B cell (primary cell): ENCODE measurements around the gene P2RY10. TPM values are rescaled to one million over a fixed set of nuclear protein-coding genes. Genes with fewer than 3 reads are reported as not detected.

Source experiments
- ATAC-seq: fragments of 200-7000 bp; cut with Tn5 transposase; one replicate; pipeline ENCODE4 v1.10.0; 2021; ENCODE audit warnings: low read depth, mild to moderate bottlenecking, moderate number of reproducible peaks, moderate library complexity
- CTCF ChIA-PET: fragments of 350-600 bp; sonication (Branson Sonifier 250); formaldehyde crosslinking; loops from one replicate; lab custom pipeline; 2021; ENCODE audit warnings: antibody characterized with exemption, inconsistent platforms; lab: Charles Lee
- POLR2A ChIA-PET: fragments of 350-600 bp; sonication (Branson Sonifier 250); formaldehyde crosslinking; loops from one replicate; lab custom pipeline; 2021; ENCODE audit warnings: antibody characterized with exemption; lab: Charles Lee
- DNase-seq: peaks from one replicate; pipeline ENCODE4 v3.0.0; 2013
- H2AFZ ChIP-seq: 2 replicates; pipeline ENCODE4 v1.6.1; 2012; ENCODE audit warnings: mild to moderate bottlenecking, low read depth, low read length; ENCODE audit not compliant: insufficient read depth, poor library complexity, severe bottlenecking
- H3K27ac ChIP-seq, 2 donors: 1 replicate in 1 of 2; 2 replicates in 1 of 2; pipeline ENCODE4 v1.5.1; 2012 to 2013; ENCODE audit warnings: low read length in 2 of 2, mild to moderate bottlenecking in 2 of 2, moderate library complexity in 1 of 2
- H3K27me3 ChIP-seq, 4 experiments: fragments of 200-600 bp in 1 of 4; sonication (generic) in 1 of 4; replicated peaks in 1 of 4; 1 replicate in 2 of 4; 2 replicates in 2 of 4; pipeline versions ENCODE4 v1.6.1 to v1.7.0; 2013 to 2016; ENCODE audit warnings: low read length in 3 of 4, mild to moderate bottlenecking in 2 of 4, mixed read lengths in 1 of 4, moderate library complexity in 1 of 4; ENCODE audit not compliant: insufficient read depth in 4 of 4, control insufficient read depth in 3 of 4; ENCODE audit errors: control extremely low read depth in 1 of 4
- H3K36me3 ChIP-seq, 2 experiments: replicated peaks in 1 of 2; 1 replicate in 1 of 2; 2 replicates in 1 of 2; pipeline versions ENCODE4 v1.6.1 to v1.7.1; 2013; ENCODE audit warnings: low read length in 1 of 2; ENCODE audit not compliant: insufficient read depth in 2 of 2, control insufficient read depth in 1 of 2; ENCODE audit errors: control extremely low read depth in 1 of 2, extremely low read depth in 1 of 2
- H3K4me1 ChIP-seq, 2 donors: fragments of 200-600 bp in 1 of 2; sonication (generic) in 1 of 2; 1 replicate in 1 of 2; 2 replicates in 1 of 2; pipeline versions ENCODE4 v1.5.1 to v1.6.1; 2013 to 2017; ENCODE audit warnings: low read length in 2 of 2; ENCODE audit not compliant: control insufficient read depth in 2 of 2, insufficient read depth in 2 of 2
- H3K4me2 ChIP-seq: replicated peaks from 2 replicates; pipeline ENCODE3; 2012; ENCODE audit warnings: mild to moderate bottlenecking, low read depth, low read length; ENCODE audit not compliant: poor library complexity, severe bottlenecking
- H3K4me3 ChIP-seq, 5 experiments: fragments of 200-600 bp in 1 of 5; sonication (generic) in 1 of 5; 1 replicate in 3 of 5; 2 replicates in 2 of 5; pipeline versions ENCODE4 v1.5.1 to v1.7.0; 2011 to 2016; ENCODE audit warnings: low read length in 4 of 5, mild to moderate bottlenecking in 4 of 5, low read depth in 2 of 5, control low read depth in 1 of 5, moderate library complexity in 1 of 5; ENCODE audit not compliant: insufficient read depth in 1 of 5; ENCODE audit errors: control extremely low read depth in 1 of 5, extremely low read depth in 1 of 5
- H3K79me2 ChIP-seq: fragments of 200-600 bp; sonication (generic); one replicate; pipeline ENCODE4 v1.6.0; 2016; ENCODE audit warnings: low read length; ENCODE audit not compliant: control insufficient read depth, insufficient read depth
- H3K9ac ChIP-seq: fragments of 200-600 bp; sonication (generic); 2 replicates; pipeline ENCODE4 v1.6.1; 2017; ENCODE audit warnings: mild to moderate bottlenecking, low read length, moderate library complexity
- H3K9me3 ChIP-seq, 3 donors: one replicate each; pipeline versions ENCODE4 v1.6.1 to v1.7.1; 2013; ENCODE audit warnings: low read length in 2 of 3; ENCODE audit not compliant: control insufficient read depth in 2 of 3, insufficient read depth in 1 of 3; ENCODE audit errors: control extremely low read depth in 1 of 3
- H4K20me1 ChIP-seq: 2 replicates; pipeline ENCODE4 v1.6.0; 2012; ENCODE audit warnings: mild to moderate bottlenecking, low read length; ENCODE audit not compliant: insufficient read depth, control insufficient read depth, poor library complexity, severe bottlenecking
- H3K27ac Mint-ChIP-seq: one replicate; pipeline ENCODE4 v1.8.0; 2021; ENCODE audit warnings: mixed read lengths
- H3K27me3 Mint-ChIP-seq: one replicate; pipeline ENCODE4 v1.8.0; 2021; ENCODE audit warnings: mixed read lengths
- H3K4me1 Mint-ChIP-seq: one replicate; pipeline ENCODE4 v1.8.0; 2021; ENCODE audit warnings: mixed read lengths
- H3K4me3 Mint-ChIP-seq: one replicate; pipeline ENCODE4 v1.8.0; 2021; ENCODE audit warnings: mixed read lengths
- H3K9me3 Mint-ChIP-seq: one replicate; pipeline ENCODE4 v1.8.0; 2022; ENCODE audit warnings: mixed read lengths; ENCODE audit not compliant: insufficient read depth
- CTCF ChIP-seq: fragments of 200-600 bp; IDR thresholded peaks from one replicate; pipeline ENCODE4 v1.8.0; 2022; ENCODE audit warnings: antibody characterized with exemption, mild to moderate bottlenecking
- EZH2 ChIP-seq: IDR thresholded peaks from 2 replicates; pipeline ENCODE4 v1.6.1; 2012; ENCODE audit warnings: borderline replicate concordance, low read depth, mild to moderate bottlenecking, moderate library complexity, low read length; ENCODE audit not compliant: insufficient read depth, poor library complexity, severe bottlenecking
- WGBS: methylation state at CpG from one replicate; pipeline ENCODE4 v1.1.5; 2013; ENCODE audit warnings: missing lambda C conversion rate; ENCODE audit not compliant: insufficient coverage; 5-methylcytosine and 5-hydroxymethylcytosine counted together
- intact Hi-C: fragments of 100-400 bp; cut with micrococcal nuclease; formaldehyde crosslinking; loops from one replicate; pipeline ENCODE4 v1.10.0; 2022
- polyA plus RNA-seq: library from polyadenylated mRNA; depleted of rRNA; stranded (reverse); fragments of >200 nt; gene quantifications from 2 replicates; pipeline ENCODE4 v1.2.3, GENCODE V29; 2012
- total RNA-seq, 2 donors: library from RNA; stranded (reverse); fragments of 120-200 nt in 1 of 2; gene quantifications; 1 replicate in 1 of 2; 2 replicates in 1 of 2; pipeline versions ENCODE4 v1.2.3 to v1.2.4, GENCODE V29; 2013 to 2022

The P2RY10 gene
- total and polyA plus RNA-seq, 2 donors (not counting 1 experiment from before 2014, with no cell fraction given), result 91.0 to 177 TPM

- TF ChIP-seq EZH2 (no peak), CTCF (no peak)
- ChIA-PET CTCF (interaction anchor here (0.6 to 2.2 kb wide), 4 partner anchors 27 to 395 kb away, joined by 3 to 11 read pairs (median 4); no protein-coding TSS in a partner anchor), POLR2A (interaction anchor here (1.0 kb wide), 1 partner anchor 14 kb away, joined by 3 read pairs; no protein-coding TSS in a partner anchor)
- H3K27ac ChIP-seq, result peak overlapping the region; percentile 72 to 94
- WGBS, result no CpG with 5 or more reads among the region's 3 CpGs
- no peaks in the 10 kb centered on the region for H4K20me1 ChIP-seq
- H3K4me3 Mint-ChIP-seq, result peak overlapping the region; percentile 99
- no peaks in the 10 kb centered on the region for H3K27me3 Mint-ChIP-seq
- H3K4me3 ChIP-seq, result peak overlapping the region; percentile 38 to 87 (median 78)
- H2AFZ ChIP-seq, result no peak overlapping the region
- H3K9me3 ChIP-seq, result no peaks in the 10 kb centered on the region
- H3K4me1 Mint-ChIP-seq, result peaks cover 49% of the 10 kb centered on the region
- H3K79me2 ChIP-seq, result peaks cover 94% of the 10 kb centered on the region
- peak; percentile 53 for DNase-seq
- intact Hi-C loops, result no loop called here
- no peaks in the 10 kb centered on the region for H3K27me3 ChIP-seq
- peaks cover 0 to 43% of the 10 kb centered on the region in 2 experiments for H3K36me3 ChIP-seq
- H3K27ac Mint-ChIP-seq, result peak overlapping the region; percentile 98
- H3K9ac ChIP-seq, result peak overlapping the region; percentile 82
- H3K4me2 ChIP-seq, result peak overlapping the region; percentile 68
- H3K9me3 Mint-ChIP-seq, result no peaks in the 10 kb centered on the region
- H3K4me1 ChIP-seq, result peaks cover 39 to 44% of the 10 kb centered on the region in 2 donors
- peak; percentile 48 for ATAC-seq
Measured at GRCh38 chrX:78950009-78950835, 5.0 kb downstream of the P2RY10 start.
